Neural progenitor cell (in vitro differentiated cells): Measurements from ENCODE around the gene PDLIM5. TPM values are rescaled to one million over a fixed set of nuclear protein-coding genes. Genes with fewer than 3 reads are reported as not detected.

Experiments used
- DNase-seq: peaks from one replicate; pipeline ENCODE4 v3.0.0-alpha.2; 2016; ENCODE audit warnings: low spot score
- H2AFZ ChIP-seq: fragments of 200-600 bp; sonication (generic); replicated peaks from 2 replicates; pipeline ENCODE4 v1.6.1; 2016; ENCODE audit warnings: antibody characterized with exemption
- H3F3A ChIP-seq: fragments of 200-600 bp; sonication (generic); 2 replicates; pipeline ENCODE4 v1.6.1; 2016; ENCODE audit warnings: antibody characterized with exemption, low read depth
- H3K27ac ChIP-seq: fragments of 200-600 bp; sonication (generic); 2 replicates; pipeline ENCODE4 v1.5.1; 2016; ENCODE audit warnings: mild to moderate bottlenecking
- H3K27me3 ChIP-seq: fragments of 200-600 bp; sonication (generic); 2 replicates; pipeline ENCODE4 v1.6.1; 2016; ENCODE audit warnings: mild to moderate bottlenecking, moderate library complexity
- H3K36me3 ChIP-seq: fragments of 200-600 bp; sonication (generic); 2 replicates; pipeline ENCODE4 v1.5.1; 2016
- H3K4me1 ChIP-seq: fragments of 200-600 bp; sonication (generic); 2 replicates; pipeline ENCODE4 v1.6.1; 2016; ENCODE audit warnings: mixed run types
- H3K4me2 ChIP-seq: fragments of 200-600 bp; sonication (generic); 2 replicates; pipeline ENCODE4 v1.6.1; 2016
- H3K4me3 ChIP-seq: fragments of 200-600 bp; sonication (generic); 2 replicates; pipeline ENCODE4 v1.5.1; 2016
- H3K79me2 ChIP-seq: fragments of 200-600 bp; sonication (generic); 2 replicates; pipeline ENCODE4 v1.6.1; 2016; ENCODE audit warnings: low read depth
- H3K9ac ChIP-seq: fragments of 200-600 bp; sonication (generic); 2 replicates; pipeline ENCODE4 v1.6.1; 2016
- H3K9me3 ChIP-seq: fragments of 200-600 bp; sonication (generic); 2 replicates; pipeline ENCODE4 v1.5.1; 2016; ENCODE audit warnings: low read depth
- H4K20me1 ChIP-seq: fragments of 200-600 bp; sonication (generic); 2 replicates; pipeline ENCODE4 v1.6.1; 2016; ENCODE audit warnings: low read depth
- H3K27ac Mint-ChIP-seq: 3 replicates; pipeline ENCODE4 v1.8.0; 2021; ENCODE audit warnings: mixed read lengths
- H3K27me3 Mint-ChIP-seq: 2 replicates; pipeline ENCODE4 v1.8.0; 2022; ENCODE audit warnings: low read depth, mild to moderate bottlenecking, inconsistent platforms, moderate library complexity, mixed read lengths; ENCODE audit not compliant: insufficient read depth
- H3K36me3 Mint-ChIP-seq: 3 replicates; pipeline ENCODE4 v1.8.0; 2021; ENCODE audit warnings: mixed read lengths
- H3K4me1 Mint-ChIP-seq: 3 replicates; pipeline ENCODE4 v1.8.0; 2021; ENCODE audit warnings: mixed read lengths
- H3K4me3 Mint-ChIP-seq: 3 replicates; pipeline ENCODE4 v1.8.0; 2021; ENCODE audit warnings: mild to moderate bottlenecking, moderate library complexity, mixed read lengths
- H3K9me3 Mint-ChIP-seq: 3 replicates; pipeline ENCODE4 v1.8.0; 2020; ENCODE audit warnings: mixed read lengths
- EZH2 ChIP-seq: fragments of 200-600 bp; sonication (generic); IDR thresholded peaks from 2 replicates; pipeline ENCODE4 v1.6.1; 2017; ENCODE audit warnings: antibody characterized with exemption, mild to moderate bottlenecking, moderate library complexity
- EZH2phosphoT487 ChIP-seq: fragments of 200-600 bp; sonication (generic); IDR thresholded peaks from 2 replicates; pipeline ENCODE4 v1.6.1; 2017; ENCODE audit warnings: antibody characterized with exemption
- total RNA-seq: library from RNA; depleted of rRNA; stranded (reverse); fragments of >200 nt; gene quantifications from 2 replicates; pipeline ENCODE4 v1.2.3, GENCODE V29; 2015; ENCODE audit warnings: low replicate concordance
- TF ChIP-seq, protein P1 (sequence below): fragments of 200-600 bp; sonication (generic); IDR thresholded peaks from 2 replicates; pipeline ENCODE4 v1.5.1; 2017; ENCODE audit warnings: antibody characterized with exemption, mild to moderate bottlenecking

The PDLIM5 gene
- total RNA-seq, 1 donor from 2014 or later: 68.4 TPM

DNA sequence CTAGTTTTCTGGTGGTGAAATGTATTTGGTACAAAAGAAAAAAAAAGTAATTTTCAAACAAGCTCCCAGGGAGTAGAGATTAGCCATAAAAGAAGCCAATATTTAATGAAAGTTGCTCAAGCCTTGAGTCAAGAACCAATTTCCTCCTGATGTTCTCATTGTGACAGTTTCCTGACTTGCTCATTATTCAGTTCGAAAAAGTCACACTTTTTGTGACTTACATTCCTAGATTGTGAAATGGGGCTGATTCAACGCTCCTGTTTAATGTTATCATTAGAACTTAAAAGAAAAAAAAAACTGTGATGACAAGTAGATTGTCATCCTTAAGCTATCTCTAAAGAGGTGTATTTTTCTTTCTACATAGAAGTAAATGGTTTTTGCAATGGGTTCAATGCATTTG is 183.4 kb downstream of the PDLIM5 start:
- Histone ChIP-seq H3K79me2 (no peaks in the 10 kb centered on the region), H2AFZ (no peak overlapping the region), H3K4me3 (no peak overlapping the region), H3K4me2 (no peak overlapping the region), H3K27me3 (no peaks in the 10 kb centered on the region), H4K20me1 (no peaks in the 10 kb centered on the region), H3K36me3 (no peaks in the 10 kb centered on the region), H3F3A (no peaks in the 10 kb centered on the region), H3K4me1 (no peaks in the 10 kb centered on the region), H3K27ac (no peak overlapping the region), H3K9ac (no peak overlapping the region), H3K9me3 (no peaks in the 10 kb centered on the region)
- Mint-ChIP-seq H3K4me1 (peaks cover 9% of the 10 kb centered on the region), H3K36me3 (peaks cover 14% of the 10 kb centered on the region), H3K9me3 (no peaks in the 10 kb centered on the region), H3K27ac (no peak overlapping the region), H3K4me3 (no peak overlapping the region), H3K27me3 (peaks cover 2% of the 10 kb centered on the region)
- TF ChIP-seq, protein P1, sequence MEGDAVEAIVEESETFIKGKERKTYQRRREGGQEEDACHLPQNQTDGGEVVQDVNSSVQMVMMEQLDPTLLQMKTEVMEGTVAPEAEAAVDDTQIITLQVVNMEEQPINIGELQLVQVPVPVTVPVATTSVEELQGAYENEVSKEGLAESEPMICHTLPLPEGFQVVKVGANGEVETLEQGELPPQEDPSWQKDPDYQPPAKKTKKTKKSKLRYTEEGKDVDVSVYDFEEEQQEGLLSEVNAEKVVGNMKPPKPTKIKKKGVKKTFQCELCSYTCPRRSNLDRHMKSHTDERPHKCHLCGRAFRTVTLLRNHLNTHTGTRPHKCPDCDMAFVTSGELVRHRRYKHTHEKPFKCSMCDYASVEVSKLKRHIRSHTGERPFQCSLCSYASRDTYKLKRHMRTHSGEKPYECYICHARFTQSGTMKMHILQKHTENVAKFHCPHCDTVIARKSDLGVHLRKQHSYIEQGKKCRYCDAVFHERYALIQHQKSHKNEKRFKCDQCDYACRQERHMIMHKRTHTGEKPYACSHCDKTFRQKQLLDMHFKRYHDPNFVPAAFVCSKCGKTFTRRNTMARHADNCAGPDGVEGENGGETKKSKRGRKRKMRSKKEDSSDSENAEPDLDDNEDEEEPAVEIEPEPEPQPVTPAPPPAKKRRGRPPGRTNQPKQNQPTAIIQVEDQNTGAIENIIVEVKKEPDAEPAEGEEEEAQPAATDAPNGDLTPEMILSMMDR: no peak
- TF ChIP-seq EZH2 (no peak), EZH2phosphoT487 (no peak)
- DNase-seq: no peak

- H3K27ac ChIP-seq: no peak overlapping the region
Measured at GRCh38 chr4:94636004-94636403, 184.3 kb downstream of the PDLIM5 start.

DNA sequence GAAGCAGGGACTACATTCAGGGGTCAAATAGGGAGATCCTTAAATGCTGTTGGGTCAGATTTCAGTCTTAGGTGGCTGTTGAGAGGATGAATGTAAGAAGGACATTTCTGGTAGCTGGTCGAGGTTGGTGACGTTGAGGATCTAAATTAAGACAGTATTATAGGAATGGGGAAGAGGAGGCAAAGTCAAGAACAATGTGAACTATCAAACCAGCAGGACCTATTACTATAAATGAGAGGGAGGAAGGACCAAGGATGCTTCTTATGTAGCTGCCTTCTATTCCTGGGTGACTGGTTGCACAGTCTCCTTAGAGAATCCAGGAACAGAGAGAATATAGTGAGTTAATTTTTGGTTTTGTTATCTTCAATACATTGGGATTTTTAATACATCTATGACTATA is 187.6 kb downstream of the PDLIM5 start:
- Histone ChIP-seq H3K27ac (no peak overlapping the region), H3K4me1 (no peaks in the 10 kb centered on the region), H3K27me3 (no peaks in the 10 kb centered on the region), H2AFZ (no peak overlapping the region), H3F3A (no peaks in the 10 kb centered on the region), H3K79me2 (no peaks in the 10 kb centered on the region), H3K36me3 (peaks cover 9% of the 10 kb centered on the region), H3K4me3 (no peak overlapping the region), H4K20me1 (no peaks in the 10 kb centered on the region), H3K9me3 (no peaks in the 10 kb centered on the region), H3K4me2 (no peak overlapping the region), H3K9ac (no peak overlapping the region)
- no peaks in the 10 kb centered on the region for H3K9me3 Mint-ChIP-seq
- H3K27ac Mint-ChIP-seq: no peak overlapping the region
- no peaks in the 10 kb centered on the region for H3K4me1 Mint-ChIP-seq
- no peaks in the 10 kb centered on the region for H3K27me3 Mint-ChIP-seq
- peaks cover 10% of the 10 kb centered on the region for H3K36me3 Mint-ChIP-seq
- H3K4me3 Mint-ChIP-seq: no peak overlapping the region
- TF ChIP-seq EZH2: no peak
- TF ChIP-seq, protein P1: no peak
- TF ChIP-seq EZH2phosphoT487: no peak
- DNase-seq: no peak

More at GRCh38 chr4:94636004-94636403, 184.3 kb downstream of the PDLIM5 start:
- no peak overlapping the region for H3K4me2 ChIP-seq
- H3K27me3 ChIP-seq: no peaks in the 10 kb centered on the region
- Mint-ChIP-seq H3K4me3 (no peak overlapping the region), H3K27ac (no peak overlapping the region), H3K36me3 (peaks cover 17% of the 10 kb centered on the region), H3K4me1 (peaks cover 9% of the 10 kb centered on the region), H3K9me3 (no peaks in the 10 kb centered on the region), H3K27me3 (peaks cover 2% of the 10 kb centered on the region)
- no peaks in the 10 kb centered on the region for H3F3A ChIP-seq
- no peak overlapping the region for H2AFZ ChIP-seq
- H3K4me1 ChIP-seq: no peaks in the 10 kb centered on the region
- H3K9ac ChIP-seq: no peak overlapping the region
- no peak for TF ChIP-seq EZH2
- TF ChIP-seq, protein P1: no peak
- no peak for TF ChIP-seq EZH2phosphoT487
- H3K9me3 ChIP-seq: no peaks in the 10 kb centered on the region
- H3K4me3 ChIP-seq: no peak overlapping the region
- H3K79me2 ChIP-seq: no peaks in the 10 kb centered on the region
- H4K20me1 ChIP-seq: no peaks in the 10 kb centered on the region
- H3K36me3 ChIP-seq: no peaks in the 10 kb centered on the region
- DNase-seq: no peak

DNA sequence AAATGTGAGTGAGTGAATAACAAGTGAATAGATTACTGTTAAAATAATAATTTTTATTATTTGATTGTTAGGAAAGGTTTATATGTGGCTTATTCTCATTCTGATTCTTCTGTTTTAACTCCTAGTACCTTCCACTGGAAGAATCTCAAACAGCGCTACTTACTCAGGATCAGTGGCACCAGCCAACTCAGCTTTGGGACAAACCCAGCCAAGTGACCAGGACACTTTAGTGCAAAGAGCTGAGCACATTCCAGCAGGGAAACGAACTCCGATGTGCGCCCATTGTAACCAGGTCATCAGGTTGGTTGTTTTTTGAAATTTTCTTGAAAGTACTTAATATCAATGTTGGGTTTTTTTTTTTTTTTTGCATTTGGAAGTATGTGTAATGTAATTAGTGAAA is 188.4 kb downstream of the PDLIM5 start:
- Histone ChIP-seq H3K27me3 (no peaks in the 10 kb centered on the region), H4K20me1 (no peaks in the 10 kb centered on the region), H3K27ac (no peak overlapping the region), H3K36me3 (peaks cover 9% of the 10 kb centered on the region), H3K4me1 (no peaks in the 10 kb centered on the region), H3K79me2 (no peaks in the 10 kb centered on the region), H2AFZ (no peak overlapping the region), H3K9ac (no peak overlapping the region), H3K9me3 (no peaks in the 10 kb centered on the region), H3K4me2 (no peak overlapping the region), H3F3A (no peaks in the 10 kb centered on the region), H3K4me3 (no peak overlapping the region)
- Mint-ChIP-seq H3K27me3 (no peaks in the 10 kb centered on the region), H3K27ac (no peak overlapping the region), H3K9me3 (no peaks in the 10 kb centered on the region), H3K4me3 (no peak overlapping the region), H3K36me3 (peaks cover 14% of the 10 kb centered on the region), H3K4me1 (no peaks in the 10 kb centered on the region)
- TF ChIP-seq, protein P1: no peak
- TF ChIP-seq EZH2 (no peak), EZH2phosphoT487 (no peak)
- DNase-seq: no peak
